ENCODE data around the gene UBR3.

UBR3 gene

GRCh38 chr2:169961911-169962310, 134.7 kb downstream of the UBR3 start:
- no peak overlapping the region for H3K4me3 ChIP-seq (ENCODE audit: low read length)
- DNase-seq (ENCODE audit: low read depth), result peak; percentile 80
- TF ChIP-seq CTCF (conservative IDR thresholded peaks at IDR 0.05; ENCODE audit: low read length), result no peak

DNA sequence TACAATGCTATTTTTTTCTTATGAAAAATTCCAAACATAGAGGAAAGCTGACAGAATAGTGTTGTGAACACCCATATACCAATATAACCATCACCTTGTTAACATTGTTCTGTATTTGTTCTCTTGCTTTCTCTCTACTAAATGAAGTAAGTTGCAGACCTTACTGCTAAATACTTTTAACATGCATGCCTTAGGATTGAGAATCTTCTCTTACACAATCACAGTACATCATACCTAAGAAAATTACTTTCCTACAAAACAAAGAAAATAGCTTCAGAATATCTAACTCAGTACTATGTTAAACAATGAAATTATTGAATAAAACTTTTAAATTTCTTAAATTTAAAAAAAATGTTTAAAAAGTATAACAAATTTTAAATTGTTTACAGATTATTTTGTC, 136.5 kb downstream of the UBR3 start:
- no peak for TF ChIP-seq CTCF (conservative IDR thresholded peaks at IDR 0.05; ENCODE audit: low read length)
- peak; percentile 34 for DNase-seq (ENCODE audit: low read depth)
- no peak overlapping the region for H3K4me3 ChIP-seq (ENCODE audit: low read length)

- no peak for TF ChIP-seq CTCF (conservative IDR thresholded peaks at IDR 0.05; ENCODE audit: low read length)
- peak; percentile 29 for DNase-seq (ENCODE audit: low read depth)
- no peak overlapping the region for H3K4me3 ChIP-seq (ENCODE audit: low read length)
Measured at GRCh38 chr2:169964740-169965139, 137.5 kb downstream of the UBR3 start.

DNA sequence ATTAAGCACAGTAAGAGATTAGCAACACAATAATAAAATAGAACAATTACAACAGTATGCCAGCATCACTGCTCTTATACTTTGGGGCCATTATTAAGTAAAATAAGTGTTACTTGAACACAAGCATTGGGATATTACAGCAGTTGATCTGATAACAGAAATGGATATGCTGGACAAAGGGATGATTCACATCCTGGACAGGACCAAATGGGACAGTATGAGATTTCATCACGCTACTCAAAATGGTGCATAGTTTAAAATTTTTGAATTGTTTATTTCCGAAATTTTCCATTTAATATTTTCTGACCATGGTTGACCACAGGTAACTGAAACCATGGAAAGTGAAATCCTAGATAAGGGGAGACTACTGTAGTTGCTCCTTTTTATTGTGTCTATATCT, 138.2 kb downstream of the UBR3 start:
- H3K4me3 ChIP-seq (ENCODE audit: low read length), result no peak overlapping the region
- TF ChIP-seq CTCF (conservative IDR thresholded peaks at IDR 0.05; ENCODE audit: low read length), result no peak
- DNase-seq (ENCODE audit: low read depth), result no peak

DNA sequence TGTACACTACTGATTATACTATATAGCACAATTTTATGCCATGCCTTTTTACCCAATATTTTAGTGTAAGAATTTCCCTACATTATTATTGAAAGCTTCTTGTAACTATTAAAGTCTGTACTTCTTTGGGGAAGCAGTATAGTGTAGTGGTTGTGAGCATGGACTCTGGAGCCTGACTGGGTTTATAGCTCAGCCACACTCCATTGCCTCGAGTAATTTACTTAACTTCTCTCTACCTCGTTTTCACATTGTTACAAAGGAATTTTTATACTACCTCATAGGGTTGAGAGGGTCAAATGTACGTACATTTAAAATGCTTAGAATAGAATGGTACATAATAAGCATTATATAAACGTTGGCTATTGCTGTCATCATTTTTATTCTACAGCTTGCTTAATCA, 139.2 kb downstream of the UBR3 start:
- TF ChIP-seq CTCF (conservative IDR thresholded peaks at IDR 0.05; ENCODE audit: low read length), result no peak
- H3K4me3 ChIP-seq (ENCODE audit: low read length), result no peak overlapping the region
- DNase-seq (ENCODE audit: low read depth), result no peak

- no peak overlapping the region for H3K4me3 ChIP-seq (ENCODE audit: low read length)
- TF ChIP-seq CTCF (conservative IDR thresholded peaks at IDR 0.05; ENCODE audit: low read length), result no peak
- no peak for DNase-seq (ENCODE audit: low read depth)
Measured at GRCh38 chr2:169968743-169969142, 141.5 kb downstream of the UBR3 start.

- TF ChIP-seq CTCF (conservative IDR thresholded peaks at IDR 0.05; ENCODE audit: low read length), result no peak
- peak; percentile 3 for DNase-seq (ENCODE audit: low read depth)
- no peak overlapping the region for H3K4me3 ChIP-seq (ENCODE audit: low read length)
Measured at GRCh38 chr2:169975221-169975620, 148.0 kb downstream of the UBR3 start.
